Measurements from ENCODE around the gene PLCB2. TPM values are rescaled to one million over a fixed set of nuclear protein-coding genes. Genes with fewer than 3 reads are reported as not detected.

PLCB2 gene
- total and polyA plus RNA-seq, 9 of the 15 experiments (the other 6 are each of a cell fraction or from before 2014, with no cell fraction given), result 0.37 to 12.3 (median 8.0) TPM

DNA sequence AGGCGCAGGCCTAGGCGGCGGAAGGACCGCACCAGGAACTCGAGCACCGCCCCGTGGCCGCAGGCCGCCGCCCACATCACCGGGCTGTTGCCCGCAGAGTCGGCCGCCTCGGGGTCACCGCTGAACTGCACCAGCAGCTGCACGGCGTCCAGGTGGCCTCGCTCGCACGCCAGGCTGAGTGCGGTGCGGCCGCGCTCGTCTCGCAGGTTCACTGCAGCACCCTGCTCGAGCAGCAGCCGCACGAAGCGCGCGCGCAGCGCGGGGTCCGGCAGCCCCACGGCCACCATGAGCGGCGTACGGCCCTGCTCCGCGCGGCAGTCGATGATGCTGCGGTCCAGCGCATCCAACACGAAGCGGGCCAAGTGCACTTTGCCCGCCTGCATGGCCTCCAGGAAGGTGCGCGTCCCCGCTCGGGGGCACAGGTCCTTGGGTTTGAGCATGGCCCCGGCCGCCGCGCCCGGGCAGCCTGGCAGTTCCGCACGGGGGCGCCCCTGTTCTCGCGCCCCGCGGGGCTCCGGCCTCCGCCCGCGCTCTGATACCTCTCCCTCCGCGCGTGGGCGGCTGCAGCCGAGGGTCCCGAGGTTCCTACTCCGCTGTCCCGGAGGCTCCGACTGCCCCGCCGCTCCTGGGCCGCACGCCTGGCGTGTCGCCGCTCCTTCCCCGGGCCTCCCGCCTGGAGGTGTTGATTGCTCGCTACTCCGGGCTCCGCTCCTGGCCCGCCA lies 25.4 kb downstream of the PLCB2 start (continued):
- TF ChIP-seq, protein P1, sequence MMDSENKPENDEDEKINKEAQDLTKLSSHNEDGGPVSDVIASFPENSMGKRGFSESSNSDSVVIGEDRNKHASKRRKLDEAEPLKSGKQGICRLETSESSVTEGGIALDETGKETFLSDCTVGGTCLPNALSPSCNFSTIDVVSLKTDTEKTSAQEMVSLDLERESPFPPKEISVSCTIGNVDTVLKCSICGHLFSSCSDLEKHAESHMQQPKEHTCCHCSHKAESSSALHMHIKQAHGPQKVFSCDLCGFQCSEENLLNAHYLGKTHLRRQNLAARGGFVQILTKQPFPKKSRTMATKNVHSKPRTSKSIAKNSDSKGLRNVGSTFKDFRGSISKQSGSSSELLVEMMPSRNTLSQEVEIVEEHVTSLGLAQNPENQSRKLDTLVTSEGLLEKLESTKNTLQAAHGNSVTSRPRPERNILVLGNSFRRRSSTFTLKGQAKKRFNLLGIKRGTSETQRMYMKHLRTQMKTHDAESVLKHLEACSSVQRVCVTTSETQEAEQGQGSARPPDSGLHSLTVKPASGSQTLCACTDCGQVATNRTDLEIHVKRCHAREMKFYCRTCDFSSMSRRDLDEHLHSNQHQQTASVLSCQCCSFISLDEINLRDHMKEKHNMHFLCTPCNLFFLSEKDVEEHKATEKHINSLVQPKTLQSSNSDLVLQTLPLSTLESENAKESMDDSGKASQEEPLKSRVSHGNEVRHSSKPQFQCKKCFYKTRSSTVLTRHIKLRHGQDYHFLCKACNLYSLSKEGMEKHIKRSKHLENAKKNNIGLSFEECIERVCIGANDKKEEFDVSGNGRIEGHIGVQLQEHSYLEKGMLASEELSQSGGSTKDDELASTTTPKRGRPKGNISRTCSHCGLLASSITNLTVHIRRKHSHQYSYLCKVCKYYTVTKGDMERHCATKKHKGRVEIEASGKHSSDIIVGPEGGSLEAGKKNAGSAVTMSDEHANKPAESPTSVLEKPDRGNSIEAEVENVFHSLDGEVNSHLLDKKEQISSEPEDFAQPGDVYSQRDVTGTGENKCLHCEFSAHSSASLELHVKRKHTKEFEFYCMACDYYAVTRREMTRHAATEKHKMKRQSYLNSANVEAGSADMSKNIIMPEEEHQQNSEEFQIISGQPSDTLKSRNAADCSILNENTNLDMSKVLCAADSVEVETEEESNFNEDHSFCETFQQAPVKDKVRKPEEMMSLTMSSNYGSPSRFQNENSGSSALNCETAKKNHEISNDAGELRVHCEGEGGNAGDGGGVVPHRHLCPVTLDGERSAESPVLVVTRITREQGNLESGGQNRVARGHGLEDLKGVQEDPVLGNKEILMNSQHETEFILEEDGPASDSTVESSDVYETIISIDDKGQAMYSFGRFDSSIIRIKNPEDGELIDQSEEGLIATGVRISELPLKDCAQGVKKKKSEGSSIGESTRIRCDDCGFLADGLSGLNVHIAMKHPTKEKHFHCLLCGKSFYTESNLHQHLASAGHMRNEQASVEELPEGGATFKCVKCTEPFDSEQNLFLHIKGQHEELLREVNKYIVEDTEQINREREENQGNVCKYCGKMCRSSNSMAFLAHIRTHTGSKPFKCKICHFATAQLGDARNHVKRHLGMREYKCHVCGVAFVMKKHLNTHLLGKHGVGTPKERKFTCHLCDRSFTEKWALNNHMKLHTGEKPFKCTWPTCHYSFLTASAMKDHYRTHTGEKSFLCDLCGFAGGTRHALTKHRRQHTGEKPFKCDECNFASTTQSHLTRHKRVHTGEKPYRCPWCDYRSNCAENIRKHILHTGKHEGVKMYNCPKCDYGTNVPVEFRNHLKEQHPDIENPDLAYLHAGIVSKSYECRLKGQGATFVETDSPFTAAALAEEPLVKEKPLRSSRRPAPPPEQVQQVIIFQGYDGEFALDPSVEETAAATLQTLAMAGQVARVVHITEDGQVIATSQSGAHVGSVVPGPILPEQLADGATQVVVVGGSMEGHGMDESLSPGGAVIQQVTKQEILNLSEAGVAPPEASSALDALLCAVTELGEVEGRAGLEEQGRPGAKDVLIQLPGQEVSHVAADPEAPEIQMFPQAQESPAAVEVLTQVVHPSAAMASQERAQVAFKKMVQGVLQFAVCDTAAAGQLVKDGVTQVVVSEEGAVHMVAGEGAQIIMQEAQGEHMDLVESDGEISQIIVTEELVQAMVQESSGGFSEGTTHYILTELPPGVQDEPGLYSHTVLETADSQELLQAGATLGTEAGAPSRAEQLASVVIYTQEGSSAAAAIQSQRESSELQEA (IDR thresholded peaks at IDR 0.05; ENCODE audit: low read depth), result no peak
- TF ChIP-seq ZBTB2 (IDR thresholded peaks at IDR 0.05) (no peak), ZNF354B (CRISPR knock-in tag; IDR thresholded peaks at IDR 0.05) (no peak), BHLHE40 (IDR thresholded peaks at IDR 0.05; ENCODE audit: low read length) (no peak), HDAC3 (IDR thresholded peaks at IDR 0.05; ENCODE audit: borderline replicate concordance, partially characterized antibody) (no peak), RNF2 (IDR thresholded peaks at IDR 0.05) (peak; percentile 81; the same call in 1 of the 2 replicates), ZNF133 (CRISPR knock-in tag; IDR thresholded peaks at IDR 0.05) (no peak), MLX (CRISPR knock-in tag; conservative IDR thresholded peaks at IDR 0.05) (0 out of 4 replicates have a peak, but pooled peaks of 1 of the 2 experiments have one; percentile 56), RUNX1 (IDR thresholded peaks at IDR 0.05; ENCODE audit: low read depth) (no peak), C11orf30 (IDR thresholded peaks at IDR 0.05; ENCODE audit: low read depth) (no peak), PCBP1 (IDR thresholded peaks at IDR 0.05; ENCODE audit: low read depth, low read length, poor library complexity, severe bottlenecking) (no peak)
- TF ChIP-seq, protein P2, sequence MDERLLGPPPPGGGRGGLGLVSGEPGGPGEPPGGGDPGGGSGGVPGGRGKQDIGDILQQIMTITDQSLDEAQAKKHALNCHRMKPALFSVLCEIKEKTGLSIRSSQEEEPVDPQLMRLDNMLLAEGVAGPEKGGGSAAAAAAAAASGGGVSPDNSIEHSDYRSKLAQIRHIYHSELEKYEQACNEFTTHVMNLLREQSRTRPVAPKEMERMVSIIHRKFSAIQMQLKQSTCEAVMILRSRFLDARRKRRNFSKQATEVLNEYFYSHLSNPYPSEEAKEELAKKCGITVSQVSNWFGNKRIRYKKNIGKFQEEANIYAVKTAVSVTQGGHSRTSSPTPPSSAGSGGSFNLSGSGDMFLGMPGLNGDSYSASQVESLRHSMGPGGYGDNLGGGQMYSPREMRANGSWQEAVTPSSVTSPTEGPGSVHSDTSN (CRISPR knock-in tag; IDR thresholded peaks at IDR 0.05; ENCODE audit: low read depth), result no peak
- TF ChIP-seq, protein P2 (tag; conservative IDR thresholded peaks at IDR 0.05; ENCODE audit: low read depth), result no peak
